Measurements from ENCODE around the gene CCDC66. TPM values are rescaled to one million over a fixed set of nuclear protein-coding genes. Genes with fewer than 3 reads are reported as not detected.

Gene CCDC66
- total and polyA plus RNA-seq, 2 experiments from 2014 or later = 26.9 to 50.3 TPM

- Histone ChIP-seq H3K4me1 (ENCODE audit: insufficient read depth) (no peaks in the 10 kb centered on the region), H2AFZ (no peak overlapping the region), H3K79me2 (replicated peaks; ENCODE audit: insufficient read depth) (peaks cover 39% of the 10 kb centered on the region), H3K27me3 (ENCODE audit: insufficient read depth) (no peaks in the 10 kb centered on the region), H3K9me2 (ENCODE audit: insufficient read depth) (no peaks in the 10 kb centered on the region), H3F3A (replicated peaks; ENCODE audit: low read depth) (no peaks in the 10 kb centered on the region), H3K4me3 (no peak overlapping the region), H4K20me1 (replicated peaks; ENCODE audit: insufficient read depth) (peaks cover 24% of the 10 kb centered on the region), H3K4me2 (no peak overlapping the region), H3K27ac (ENCODE audit: low read depth) (no peak overlapping the region), H3K36me3 (ENCODE audit: insufficient read depth) (peaks cover 16% of the 10 kb centered on the region; the same call in 1 of the 2 replicates)
- ATAC-seq (no peak), DNase-seq (ENCODE audit: low spot score) (no peak)
- Mint-ChIP-seq H3K27me3 (ENCODE audit: insufficient read depth, low read depth, poor library complexity) (peaks cover 6% of the 10 kb centered on the region), H3K27ac (no peak overlapping the region), H3K4me1 (peaks cover 10% of the 10 kb centered on the region), H3K36me3 (ENCODE audit: low read depth) (peaks cover 66% of the 10 kb centered on the region), H3K4me3 (no peak overlapping the region), H3K9me3 (no peaks in the 10 kb centered on the region)
- no peak for TF ChIP-seq ZNF114 (CRISPR knock-in tag; IDR thresholded peaks at IDR 0.05)
- no peak for TF ChIP-seq STAT1 (IDR thresholded peaks at IDR 0.05; ENCODE audit: unreplicated experiment)
- TF ChIP-seq EZH2 (IDR thresholded peaks at IDR 0.05; ENCODE audit: low read depth, unreplicated experiment) = no peak
- TF ChIP-seq CREB1 (CRISPR knock-in tag; IDR thresholded peaks at IDR 0.05; ENCODE audit: low read depth) = no peak
- no peak for TF ChIP-seq NANOG (IDR thresholded peaks at IDR 0.05; ENCODE audit: borderline replicate concordance)
- no peak for TF ChIP-seq REST (IDR thresholded peaks at IDR 0.05; ENCODE audit: unreplicated experiment)
- no peak for TF ChIP-seq EZH2phosphoT487 (IDR thresholded peaks at IDR 0.05; ENCODE audit: unreplicated experiment)
- TF ChIP-seq POLR2AphosphoS5 (IDR thresholded peaks at IDR 0.05; ENCODE audit: low read depth) = no peak
- TF ChIP-seq ZNF462 (CRISPR knock-in tag; IDR thresholded peaks at IDR 0.05) = no peak
- no peak for TF ChIP-seq CTCF (conservative IDR thresholded peaks at IDR 0.05; ENCODE audit: low read depth in 2 of 2)
- no peak for TF ChIP-seq JUNB (IDR thresholded peaks at IDR 0.05; ENCODE audit: unreplicated experiment)
- no peak for TF ChIP-seq ETS1 (IDR thresholded peaks at IDR 0.05)
- no peak for TF ChIP-seq ZNF331 (CRISPR knock-in tag; IDR thresholded peaks at IDR 0.05; ENCODE audit: low read depth)
Observed at GRCh38 chr3:56655709-56656108, 98.7 kb downstream of the CCDC66 start.
